ENCODE results near the gene NEMP2. TPM values are rescaled to one million over a fixed set of nuclear protein-coding genes. Genes with fewer than 3 reads are reported as not detected.

The NEMP2 gene
- total RNA-seq, 1 donor from 2014 or later: 6.4 TPM

GRCh38 chr2:190554357-190555006 lies 20.0 kb upstream of the NEMP2 start:
- no peak for DNase-seq

- no peak for DNase-seq
Measured at GRCh38 chr2:190553254-190553653, 18.7 kb upstream of the NEMP2 start.

DNA sequence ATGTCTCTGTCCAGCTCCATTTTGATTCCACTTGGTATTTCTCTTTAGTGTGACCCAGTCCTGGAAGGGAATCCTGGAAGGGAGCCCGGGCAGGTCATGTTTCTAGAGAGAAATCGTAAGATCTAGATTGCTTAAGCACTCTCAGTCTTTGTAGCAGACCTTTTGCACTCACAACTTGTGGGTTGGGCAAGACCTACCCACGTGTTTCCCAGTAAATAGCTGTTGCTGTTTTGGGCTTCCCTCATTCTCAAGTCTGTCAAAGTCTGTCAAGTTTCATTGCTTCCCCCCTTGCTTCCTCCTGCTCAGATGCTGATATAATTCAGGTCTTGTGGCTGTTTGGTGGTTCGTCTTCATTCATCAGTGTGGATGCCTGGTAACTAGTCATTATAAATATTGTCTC lies 17.4 kb upstream of the NEMP2 start:
- no peak for DNase-seq

DNA sequence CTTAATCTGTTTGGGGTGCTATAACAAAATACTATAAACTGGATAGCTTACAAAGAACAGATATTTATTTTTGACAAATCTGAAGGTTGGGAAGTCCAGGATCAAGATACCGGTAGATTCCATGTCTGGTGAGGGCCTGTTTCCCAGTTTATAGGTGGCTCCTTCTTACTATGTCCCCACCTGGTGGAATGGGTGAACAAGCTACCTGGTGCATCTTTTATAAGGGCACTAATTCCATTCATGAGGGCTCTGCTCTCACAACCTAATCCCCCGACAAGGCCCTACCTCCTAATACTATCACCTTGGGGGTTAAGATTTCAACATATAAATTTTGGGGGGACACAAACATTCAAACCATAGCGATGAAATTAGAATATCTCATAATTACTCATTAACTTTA lies 15.6 kb upstream of the NEMP2 start:
- no peak for DNase-seq

DNA sequence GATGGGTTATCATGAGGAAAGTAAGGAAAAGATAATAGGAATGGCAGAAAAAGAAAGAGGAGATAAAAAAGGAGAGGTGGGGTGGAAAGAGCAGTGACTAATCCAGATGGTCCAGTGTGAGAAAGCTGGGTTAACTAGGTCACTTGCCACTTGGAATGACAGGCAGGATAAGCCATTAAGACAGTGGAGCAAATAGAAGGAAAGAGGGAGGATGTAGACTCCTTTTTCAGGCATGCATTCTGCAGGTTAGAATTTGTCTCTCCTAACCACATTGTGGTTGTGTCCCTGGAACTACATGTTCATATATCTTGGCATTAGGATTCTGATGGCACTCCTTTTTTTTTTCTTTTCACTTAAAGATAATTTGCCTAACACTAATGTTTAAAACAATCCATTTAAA lies 13.4 kb upstream of the NEMP2 start:
- DNase-seq: no peak

DNA sequence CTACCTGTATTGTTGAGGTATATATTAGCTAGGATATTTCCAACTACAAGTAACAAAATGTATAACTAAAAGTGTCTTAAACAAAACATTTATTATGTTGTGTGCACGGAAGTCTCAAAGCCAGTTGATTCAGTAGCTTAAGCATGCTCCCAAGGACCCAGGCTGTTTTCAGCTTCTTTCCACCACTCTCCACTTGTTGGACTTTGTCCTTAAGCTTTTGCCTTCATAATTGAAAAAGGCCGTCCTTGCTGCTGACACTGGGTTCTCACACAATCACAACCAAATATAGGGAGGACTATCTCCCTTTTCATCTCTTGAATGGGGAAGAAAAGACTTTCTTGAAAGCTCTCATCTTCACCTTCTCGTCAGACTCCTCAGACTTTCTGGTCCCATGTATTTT lies 12.2 kb upstream of the NEMP2 start:
- DNase-seq: no peak

GRCh38 chr2:190545555-190546385 lies 11.2 kb upstream of the NEMP2 start:
- no peak for DNase-seq

DNA sequence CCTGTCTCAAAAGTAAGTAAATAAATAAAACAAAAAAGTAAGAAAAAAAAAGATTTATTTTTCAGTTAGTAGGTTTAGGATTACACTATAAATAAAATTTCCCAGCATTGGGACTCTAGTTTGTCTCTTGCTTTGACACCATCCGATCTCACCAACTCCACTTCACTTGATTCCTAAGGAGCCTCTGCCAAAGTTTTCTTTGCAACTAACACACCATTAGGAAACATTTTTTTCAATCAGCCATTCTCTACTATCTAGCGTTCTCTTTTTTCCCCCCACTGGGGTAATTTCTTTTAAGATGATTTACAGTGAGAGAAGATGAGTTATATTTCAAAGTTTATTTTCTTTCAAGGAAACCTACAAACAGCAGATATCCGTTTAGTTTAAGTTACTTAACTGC lies 10.6 kb upstream of the NEMP2 start:
- DNase-seq: no peak

- DNase-seq: no peak
Measured at GRCh38 chr2:190540048-190540447, 5.5 kb upstream of the NEMP2 start.

DNA sequence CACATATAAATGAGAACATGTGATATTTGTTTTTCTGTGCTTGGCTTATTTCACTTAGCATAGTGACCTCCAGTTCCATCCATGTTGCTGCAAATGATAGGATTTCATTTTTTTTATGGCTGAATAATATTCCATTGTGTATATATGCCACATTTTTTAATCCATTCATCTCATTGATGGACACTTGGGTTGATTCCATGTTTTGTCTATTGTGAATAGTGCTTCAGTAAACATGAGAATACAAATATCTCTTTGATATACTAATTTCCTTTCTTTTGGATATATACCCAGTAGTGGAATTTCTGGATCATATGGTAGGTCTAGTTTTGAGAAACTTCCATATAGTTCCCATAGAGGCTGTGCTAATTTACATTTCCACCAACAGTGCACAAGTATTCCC lies 3.7 kb upstream of the NEMP2 start:
- no peak for DNase-seq

DNA sequence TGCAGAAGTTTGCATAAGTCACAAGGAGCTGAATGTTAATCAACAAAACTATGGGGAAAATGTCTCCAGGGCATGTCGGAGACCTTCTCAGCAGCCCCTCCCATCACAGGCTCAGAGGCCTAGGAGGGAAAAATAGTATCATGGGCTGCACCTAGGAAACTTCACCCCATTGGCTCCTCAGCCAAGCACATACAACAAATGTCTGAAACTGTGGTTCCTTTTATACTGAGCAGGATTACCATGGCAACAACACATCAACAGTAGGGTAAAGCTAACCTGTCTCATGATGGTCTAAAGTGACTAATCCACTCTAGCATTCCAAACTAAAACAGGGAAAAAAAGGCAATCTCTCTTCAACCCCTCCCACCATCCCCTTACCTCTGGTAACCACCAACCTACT lies 3.2 kb upstream of the NEMP2 start:
- DNase-seq: no peak

GRCh38 chr2:190535586-190535985 lies 1.1 kb upstream of the NEMP2 start:
- DNase-seq: peak; percentile 22

DNA sequence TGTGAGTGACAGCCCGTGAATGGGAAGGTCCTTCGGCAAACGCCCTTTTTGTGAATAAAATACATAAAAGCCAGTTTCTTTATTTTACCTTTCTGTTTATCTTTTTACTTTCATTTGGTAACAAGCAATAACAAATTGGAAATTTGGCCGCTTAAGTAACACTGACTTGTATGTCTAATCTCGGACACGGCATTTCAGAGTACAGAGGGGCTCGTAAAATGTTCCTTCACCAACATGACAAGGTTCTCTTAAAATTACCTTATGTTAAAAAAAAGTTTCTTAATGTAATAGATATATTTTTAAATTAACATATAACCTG lies 558 bp upstream of the NEMP2 start:
- peak; percentile 61 for DNase-seq

DNA sequence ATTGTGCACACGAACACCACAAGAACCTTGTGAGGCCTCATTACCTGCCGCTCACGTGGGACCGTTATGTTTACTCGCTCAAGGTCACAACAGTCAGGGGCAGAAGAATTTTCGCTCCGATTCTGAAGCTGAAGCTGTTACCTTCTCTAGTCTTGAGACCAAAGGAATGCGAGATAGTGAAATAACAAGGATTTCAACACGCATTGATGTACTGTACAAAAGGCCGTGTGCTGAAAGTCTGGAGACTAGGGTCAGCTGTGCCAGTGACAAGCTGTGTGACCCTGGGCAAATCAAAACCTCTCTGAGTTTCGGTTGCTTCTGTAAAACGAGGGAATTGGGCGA lies 583 bp downstream of the NEMP2 start:
- no peak for DNase-seq

DNA sequence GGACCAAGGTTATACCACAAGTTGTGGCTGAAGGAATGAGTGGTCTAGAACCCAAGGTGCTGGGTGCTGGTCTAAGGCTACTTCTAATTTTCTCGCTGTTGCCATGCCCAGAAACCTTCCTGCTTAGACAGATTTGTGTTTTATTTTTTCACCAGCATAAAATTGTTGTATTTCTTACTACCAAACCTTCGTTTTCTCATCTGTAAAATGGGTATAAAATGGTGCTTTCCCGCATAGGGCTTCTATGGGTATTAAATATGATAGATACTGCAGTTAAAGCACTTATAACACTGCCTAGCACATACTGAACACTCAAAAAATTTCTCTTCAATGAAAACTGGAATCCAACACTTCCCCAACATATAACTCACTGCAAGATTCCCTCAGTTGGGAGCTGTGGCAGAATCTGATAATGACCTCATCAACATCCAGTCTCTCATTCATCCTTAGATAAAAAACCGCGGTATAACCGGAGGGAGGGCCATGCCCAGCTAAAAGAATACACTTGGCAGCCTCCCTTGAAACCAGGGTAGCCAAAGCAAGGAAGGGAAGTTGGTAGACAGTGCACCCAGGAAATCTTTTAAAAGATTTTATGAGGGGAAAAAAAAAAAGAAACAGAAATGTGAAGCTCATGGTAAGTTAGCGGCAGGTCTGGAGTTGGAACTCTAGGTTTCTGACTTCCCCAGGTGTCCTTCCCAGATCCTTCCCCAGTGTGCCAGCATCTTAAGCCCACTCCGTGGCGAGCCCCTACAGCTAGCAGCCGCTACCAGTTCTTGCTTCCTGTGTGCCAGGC lies 1.2 kb downstream of the NEMP2 start:
- peak; percentile 11 for DNase-seq

DNA sequence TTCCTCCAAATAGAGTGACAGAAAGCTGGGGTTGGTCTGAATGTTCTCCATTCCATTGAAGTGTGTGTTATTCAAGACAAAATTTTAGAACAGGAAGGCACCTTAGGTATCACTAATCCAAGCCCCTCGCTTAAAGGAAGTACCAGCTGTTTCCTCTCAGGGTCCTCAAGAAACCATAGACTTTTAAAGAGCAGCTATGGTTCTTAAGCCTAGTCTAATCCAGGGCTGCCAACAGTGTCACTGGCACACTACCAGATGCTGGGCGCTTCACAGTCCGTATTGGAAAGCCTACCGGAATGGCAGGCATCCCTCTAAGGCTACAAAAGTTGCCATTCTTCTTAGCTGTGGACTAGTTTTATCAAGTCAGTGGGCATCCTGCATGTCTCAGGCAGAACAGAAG lies 1.9 kb downstream of the NEMP2 start:
- peak; percentile 54 for DNase-seq

DNA sequence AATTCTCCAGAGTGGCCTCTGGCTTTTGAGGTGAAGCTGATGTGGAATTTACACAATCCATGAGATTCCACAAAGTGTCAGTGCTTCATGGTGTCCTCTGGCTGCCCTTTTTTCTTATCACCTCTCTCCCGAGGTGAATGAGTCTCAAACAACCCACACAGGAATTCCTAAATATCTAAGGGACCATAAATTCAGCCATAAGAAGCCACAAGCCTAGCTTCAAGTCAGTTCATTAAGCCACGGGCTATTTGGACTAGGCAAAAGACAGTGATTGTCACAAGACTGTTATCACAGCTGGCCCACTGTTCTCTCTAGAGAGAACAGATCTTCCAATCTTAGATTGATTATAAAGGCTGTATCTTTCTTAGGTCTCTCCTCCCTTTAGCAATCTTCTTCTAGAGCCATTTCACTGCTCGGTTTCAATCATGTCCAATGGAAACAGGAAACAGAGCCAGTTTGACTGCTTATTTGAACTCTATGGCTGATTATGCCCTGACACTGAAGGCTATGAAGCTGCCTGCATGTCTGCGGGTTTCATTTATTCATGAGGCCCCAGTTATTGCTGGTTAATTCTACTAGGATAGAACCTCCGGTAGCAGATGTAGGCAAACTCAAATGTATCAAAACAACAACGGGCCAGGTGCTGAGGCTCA lies 4.1 kb downstream of the NEMP2 start:
- no peak for DNase-seq

DNA sequence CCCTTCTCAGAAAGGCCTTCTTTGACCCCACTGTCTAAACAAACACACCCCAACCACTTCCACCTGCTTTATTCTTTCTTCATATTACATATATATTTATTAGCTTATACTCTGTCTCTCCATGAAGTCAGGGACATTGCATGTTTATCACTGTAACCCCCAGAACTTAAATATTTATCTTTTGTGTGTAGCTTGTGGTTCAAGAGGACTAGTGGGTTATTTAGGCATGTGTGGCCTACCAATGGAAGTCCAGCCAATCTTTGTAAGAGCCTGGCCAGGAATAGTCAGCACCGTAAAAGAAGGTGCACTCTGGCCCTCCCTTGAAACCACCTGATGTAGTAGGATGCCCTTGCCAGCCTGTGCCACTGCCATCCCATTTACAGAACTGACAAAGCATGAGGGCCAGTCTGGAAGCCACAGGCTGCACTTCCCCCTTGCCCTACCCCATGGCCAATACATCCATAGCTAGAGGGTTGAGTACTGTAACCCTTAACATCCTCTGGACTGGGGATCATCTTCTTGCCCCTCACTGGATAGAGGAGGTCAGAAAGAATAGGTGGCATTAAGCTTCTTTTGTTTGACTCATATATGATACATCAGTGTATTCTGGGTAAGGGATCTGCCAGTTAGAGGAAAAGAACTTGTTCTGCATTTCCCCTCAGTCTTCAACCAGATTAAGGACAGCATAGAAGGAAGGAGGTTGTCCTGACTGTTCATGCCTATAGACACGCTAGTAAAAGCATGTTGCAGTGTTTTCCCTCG lies 4.9 kb downstream of the NEMP2 start:
- no peak for DNase-seq

DNA sequence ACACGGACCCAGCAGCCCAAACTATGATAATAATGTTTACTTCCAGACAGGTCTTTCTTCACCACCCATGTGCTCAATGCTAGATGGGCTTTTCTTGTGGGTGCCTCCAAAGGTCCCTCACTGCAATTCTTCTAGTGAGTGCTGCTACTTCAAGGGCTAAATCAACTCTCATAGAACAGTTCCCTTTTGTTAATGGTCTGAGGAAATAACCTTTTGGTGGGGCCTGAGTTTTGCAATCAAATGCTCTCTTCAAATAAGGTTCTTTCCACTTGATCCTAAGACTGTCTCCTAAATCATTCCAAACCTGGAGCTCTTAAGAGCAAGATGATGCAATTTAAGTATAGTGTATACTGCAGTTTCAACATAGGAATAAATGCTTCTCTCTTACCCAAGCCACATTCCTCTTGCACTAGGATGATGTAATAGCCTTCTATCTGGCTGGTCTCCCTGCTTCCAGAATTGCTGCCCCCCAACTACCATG lies 6.0 kb downstream of the NEMP2 start:
- DNase-seq: no peak

GRCh38 chr2:190527918-190528317 lies 6.6 kb downstream of the NEMP2 start:
- DNase-seq: no peak

- no peak for DNase-seq
Measured at GRCh38 chr2:190527214-190527613, 7.3 kb downstream of the NEMP2 start.
